ENCODE results near the gene PSRC1.

Gene PSRC1

DNA sequence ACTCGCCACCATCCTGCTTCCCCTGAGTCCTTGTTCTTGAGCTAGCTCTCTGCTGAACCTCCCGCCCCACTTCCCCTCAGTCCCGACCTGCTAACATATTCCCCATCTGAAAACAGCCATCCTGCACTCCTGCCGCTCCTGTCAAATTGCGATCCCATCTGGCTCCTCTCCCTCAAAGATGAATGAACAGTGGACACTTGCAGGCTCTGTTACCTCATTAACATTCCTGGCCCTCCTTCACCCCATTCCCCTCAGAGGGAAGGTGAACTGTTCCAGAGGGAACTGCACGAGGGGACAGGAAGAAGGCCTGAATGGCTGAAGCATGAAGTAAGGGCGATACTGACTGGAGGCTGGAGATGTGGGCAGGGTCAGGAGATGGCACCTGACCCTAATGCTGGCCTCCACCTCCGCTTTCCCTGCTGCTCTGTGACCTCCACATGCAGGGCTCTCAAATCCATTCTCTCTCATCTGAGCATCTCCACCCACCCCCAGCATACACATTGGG is 41.1 kb downstream of the PSRC1 start:
- Histone ChIP-seq H3K9me2 (replicated peaks; ENCODE audit: insufficient read depth, low read length) (no peaks in the 10 kb centered on the region), H3K9me3 (ENCODE audit: insufficient read depth, low read length) (no peaks in the 10 kb centered on the region), H2AFZ (ENCODE audit: low read depth, low read length, severe bottlenecking) (no peak overlapping the region), H3K9ac (ENCODE audit: low read length) (no peak overlapping the region), H3K4me3 (ENCODE audit: insufficient read depth, low read length, poor library complexity, severe bottlenecking) (no peak overlapping the region), H3F3A (ENCODE audit: insufficient read depth) (no peaks in the 10 kb centered on the region; the same call in 1 of the 2 replicates), H3K27me3 (ENCODE audit: low read length) (no peaks in the 10 kb centered on the region), H3K79me2 (ENCODE audit: insufficient read depth, low read length) (no peaks in the 10 kb centered on the region), H3K36me3 (ENCODE audit: low read length) (peaks cover 2% of the 10 kb centered on the region; the same call in 1 of the 2 replicates), H4K20me1 (ENCODE audit: low read depth, low read length) (no peaks in the 10 kb centered on the region), H3K4me2 (ENCODE audit: low read depth, low read length, poor library complexity, severe bottlenecking) (no peak overlapping the region), H3K27ac (ENCODE audit: low read depth, low read length) (no peak overlapping the region)
- TF ChIP-seq CTCF (IDR thresholded peaks at IDR 0.05; ENCODE audit: insufficient read depth, low read length, poor library complexity, severe bottlenecking) (no peak), EZH2phosphoT487 (conservative IDR thresholded peaks at IDR 0.05; ENCODE audit: low read length) (no peak)

DNA sequence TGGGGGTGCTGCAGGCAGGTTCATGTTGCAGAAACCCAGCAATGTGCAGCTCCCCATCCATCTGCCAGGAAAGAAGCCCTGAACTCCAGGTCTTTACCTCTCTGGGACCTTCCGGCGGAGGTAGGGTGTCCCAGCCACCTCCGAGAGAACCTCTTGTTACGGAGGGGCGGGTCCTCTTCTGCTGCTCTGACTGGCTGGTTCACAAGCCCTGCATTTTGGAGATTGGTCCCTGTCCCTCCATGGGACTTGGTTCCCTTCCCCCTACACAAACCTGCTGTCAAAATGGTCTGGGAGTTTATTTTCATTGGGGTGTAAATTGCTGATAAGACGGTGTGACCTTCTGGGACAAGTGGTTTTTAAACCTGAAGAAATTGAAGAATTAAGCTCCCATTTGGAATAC is 41.6 kb downstream of the PSRC1 start:
- Histone ChIP-seq H3K27me3 (ENCODE audit: low read length) (no peaks in the 10 kb centered on the region), H4K20me1 (ENCODE audit: low read depth, low read length) (no peaks in the 10 kb centered on the region), H3K36me3 (ENCODE audit: low read length) (peaks cover 3% of the 10 kb centered on the region; the same call in 1 of the 2 replicates), H3K9me2 (replicated peaks; ENCODE audit: insufficient read depth, low read length) (no peaks in the 10 kb centered on the region), H3K27ac (ENCODE audit: low read depth, low read length) (no peak overlapping the region), H3K4me3 (ENCODE audit: insufficient read depth, low read length, poor library complexity, severe bottlenecking) (no peak overlapping the region), H3K79me2 (ENCODE audit: insufficient read depth, low read length) (no peaks in the 10 kb centered on the region), H3K9me3 (ENCODE audit: insufficient read depth, low read length) (no peaks in the 10 kb centered on the region), H3K4me2 (ENCODE audit: low read depth, low read length, poor library complexity, severe bottlenecking) (no peak overlapping the region), H2AFZ (ENCODE audit: low read depth, low read length, severe bottlenecking) (no peak overlapping the region), H3F3A (ENCODE audit: insufficient read depth) (no peaks in the 10 kb centered on the region; the same call in 1 of the 2 replicates), H3K9ac (ENCODE audit: low read length) (no peak overlapping the region)
- no peak for TF ChIP-seq EZH2phosphoT487 (conservative IDR thresholded peaks at IDR 0.05; ENCODE audit: low read length)
- no peak for TF ChIP-seq CTCF (IDR thresholded peaks at IDR 0.05; ENCODE audit: insufficient read depth, low read length, poor library complexity, severe bottlenecking)

DNA sequence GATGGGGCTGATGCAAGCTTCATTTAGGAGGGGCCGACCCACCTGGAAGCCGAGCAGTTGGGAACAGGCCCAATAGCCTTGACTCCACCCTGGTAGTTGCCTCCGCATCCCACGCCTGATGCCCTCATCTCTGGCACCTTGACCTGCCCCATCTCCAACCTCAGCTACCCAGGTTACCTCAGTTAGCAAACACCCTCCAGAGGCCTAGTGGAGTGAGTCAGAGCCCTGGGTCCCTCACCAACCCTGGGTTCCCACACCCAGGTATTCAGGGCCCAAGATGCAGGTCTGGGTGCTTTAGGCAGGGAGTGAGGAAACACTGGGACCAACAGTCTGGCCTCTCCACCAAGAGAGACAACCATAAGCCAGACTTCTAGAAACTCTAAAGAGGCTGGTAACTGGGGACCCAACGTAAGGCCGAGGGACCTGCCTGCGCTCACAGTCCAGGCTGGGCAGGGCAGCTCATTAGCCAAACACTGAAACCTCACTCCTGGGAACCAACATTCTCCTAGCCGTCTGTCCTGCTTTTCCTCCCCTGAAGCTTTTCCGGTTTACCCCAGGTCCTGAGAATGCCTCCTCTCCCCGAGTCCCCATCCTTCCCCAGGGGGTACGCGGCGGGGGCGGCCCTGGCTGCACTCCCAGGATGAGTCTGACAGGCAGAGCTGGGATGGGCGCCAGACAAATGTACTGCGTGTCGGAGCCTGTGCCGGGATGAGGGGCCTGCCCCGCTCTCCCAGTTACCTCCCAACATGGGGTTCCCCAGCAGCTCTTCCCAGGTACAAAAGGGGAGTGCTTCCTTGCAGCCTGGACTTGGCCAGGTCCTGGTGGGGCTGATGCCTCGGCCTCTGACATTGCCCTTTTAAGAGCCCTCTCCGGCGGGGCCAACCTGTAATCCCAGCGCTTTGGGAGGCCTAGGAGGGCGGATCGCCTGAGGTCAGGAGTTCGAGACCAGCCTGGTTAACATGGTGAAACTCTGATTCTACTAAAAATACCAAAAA is 42.5 kb downstream of the PSRC1 start:
- H3K9ac ChIP-seq (ENCODE audit: low read length), result no peak overlapping the region
- H3K9me2 ChIP-seq (replicated peaks; ENCODE audit: insufficient read depth, low read length), result no peaks in the 10 kb centered on the region
- no peaks in the 10 kb centered on the region for H3K9me3 ChIP-seq (ENCODE audit: insufficient read depth, low read length)
- no peak overlapping the region for H3K4me2 ChIP-seq (ENCODE audit: low read depth, low read length, poor library complexity, severe bottlenecking)
- H3K27me3 ChIP-seq (ENCODE audit: low read length), result no peaks in the 10 kb centered on the region
- peaks cover 4% of the 10 kb centered on the region; the same call in 1 of the 2 replicates for H3K36me3 ChIP-seq (ENCODE audit: low read length)
- H3K79me2 ChIP-seq (ENCODE audit: insufficient read depth, low read length), result no peaks in the 10 kb centered on the region
- no peaks in the 10 kb centered on the region for H4K20me1 ChIP-seq (ENCODE audit: low read depth, low read length)
- H2AFZ ChIP-seq (ENCODE audit: low read depth, low read length, severe bottlenecking), result no peak overlapping the region
- H3K27ac ChIP-seq (ENCODE audit: low read depth, low read length), result no peak overlapping the region
- no peak for TF ChIP-seq EZH2phosphoT487 (conservative IDR thresholded peaks at IDR 0.05; ENCODE audit: low read length)
- TF ChIP-seq CTCF (IDR thresholded peaks at IDR 0.05; ENCODE audit: insufficient read depth, low read length, poor library complexity, severe bottlenecking), result no peak
- no peak overlapping the region for H3K4me3 ChIP-seq (ENCODE audit: insufficient read depth, low read length, poor library complexity, severe bottlenecking)
- H3F3A ChIP-seq (ENCODE audit: insufficient read depth), result no peaks in the 10 kb centered on the region; the same call in 1 of the 2 replicates
